Neural progenitor cell (in vitro differentiated cells): ENCODE measurements around the gene STPG1. TPM values are rescaled to one million over a fixed set of nuclear protein-coding genes. Genes with fewer than 3 reads are reported as not detected.

Experiments
- DNase-seq: peaks from one replicate; pipeline ENCODE4 v3.0.0-alpha.2; 2016; ENCODE audit warnings: low spot score
- H2AFZ ChIP-seq: fragments of 200-600 bp; sonication (generic); replicated peaks from 2 replicates; pipeline ENCODE4 v1.6.1; 2016; ENCODE audit warnings: antibody characterized with exemption
- H3F3A ChIP-seq: fragments of 200-600 bp; sonication (generic); 2 replicates; pipeline ENCODE4 v1.6.1; 2016; ENCODE audit warnings: antibody characterized with exemption, low read depth
- H3K27ac ChIP-seq: fragments of 200-600 bp; sonication (generic); 2 replicates; pipeline ENCODE4 v1.5.1; 2016; ENCODE audit warnings: mild to moderate bottlenecking
- H3K27me3 ChIP-seq: fragments of 200-600 bp; sonication (generic); 2 replicates; pipeline ENCODE4 v1.6.1; 2016; ENCODE audit warnings: mild to moderate bottlenecking, moderate library complexity
- H3K36me3 ChIP-seq: fragments of 200-600 bp; sonication (generic); 2 replicates; pipeline ENCODE4 v1.5.1; 2016
- H3K4me1 ChIP-seq: fragments of 200-600 bp; sonication (generic); 2 replicates; pipeline ENCODE4 v1.6.1; 2016; ENCODE audit warnings: mixed run types
- H3K4me2 ChIP-seq: fragments of 200-600 bp; sonication (generic); 2 replicates; pipeline ENCODE4 v1.6.1; 2016
- H3K4me3 ChIP-seq: fragments of 200-600 bp; sonication (generic); 2 replicates; pipeline ENCODE4 v1.5.1; 2016
- H3K79me2 ChIP-seq: fragments of 200-600 bp; sonication (generic); 2 replicates; pipeline ENCODE4 v1.6.1; 2016; ENCODE audit warnings: low read depth
- H3K9ac ChIP-seq: fragments of 200-600 bp; sonication (generic); 2 replicates; pipeline ENCODE4 v1.6.1; 2016
- H3K9me3 ChIP-seq: fragments of 200-600 bp; sonication (generic); 2 replicates; pipeline ENCODE4 v1.5.1; 2016; ENCODE audit warnings: low read depth
- H4K20me1 ChIP-seq: fragments of 200-600 bp; sonication (generic); 2 replicates; pipeline ENCODE4 v1.6.1; 2016; ENCODE audit warnings: low read depth
- H3K27ac Mint-ChIP-seq: 3 replicates; pipeline ENCODE4 v1.8.0; 2021; ENCODE audit warnings: mixed read lengths
- H3K27me3 Mint-ChIP-seq: 2 replicates; pipeline ENCODE4 v1.8.0; 2022; ENCODE audit warnings: low read depth, mild to moderate bottlenecking, inconsistent platforms, moderate library complexity, mixed read lengths; ENCODE audit not compliant: insufficient read depth
- H3K36me3 Mint-ChIP-seq: 3 replicates; pipeline ENCODE4 v1.8.0; 2021; ENCODE audit warnings: mixed read lengths
- H3K4me1 Mint-ChIP-seq: 3 replicates; pipeline ENCODE4 v1.8.0; 2021; ENCODE audit warnings: mixed read lengths
- H3K4me3 Mint-ChIP-seq: 3 replicates; pipeline ENCODE4 v1.8.0; 2021; ENCODE audit warnings: mild to moderate bottlenecking, moderate library complexity, mixed read lengths
- H3K9me3 Mint-ChIP-seq: 3 replicates; pipeline ENCODE4 v1.8.0; 2020; ENCODE audit warnings: mixed read lengths
- CTCF ChIP-seq: fragments of 200-600 bp; sonication (generic); IDR thresholded peaks from 2 replicates; pipeline ENCODE4 v1.5.1; 2017; ENCODE audit warnings: antibody characterized with exemption, mild to moderate bottlenecking
- EZH2 ChIP-seq: fragments of 200-600 bp; sonication (generic); IDR thresholded peaks from 2 replicates; pipeline ENCODE4 v1.6.1; 2017; ENCODE audit warnings: antibody characterized with exemption, mild to moderate bottlenecking, moderate library complexity
- EZH2phosphoT487 ChIP-seq: fragments of 200-600 bp; sonication (generic); IDR thresholded peaks from 2 replicates; pipeline ENCODE4 v1.6.1; 2017; ENCODE audit warnings: antibody characterized with exemption
- total RNA-seq: library from RNA; depleted of rRNA; stranded (reverse); fragments of >200 nt; gene quantifications from 2 replicates; pipeline ENCODE4 v1.2.3, GENCODE V29; 2015; ENCODE audit warnings: low replicate concordance

The STPG1 gene
- total RNA-seq, 1 donor from 2014 or later: 15.9 TPM

GRCh38 chr1:24336075-24336474 is 77.5 kb downstream of the STPG1 start:
- H3K4me2 ChIP-seq: no peak overlapping the region
- no peak overlapping the region for H2AFZ ChIP-seq
- H3F3A ChIP-seq: no peaks in the 10 kb centered on the region
- H3K27me3 ChIP-seq: no peaks in the 10 kb centered on the region
- Mint-ChIP-seq H3K4me1 (peaks cover 46% of the 10 kb centered on the region), H3K27me3 (peaks cover 13% of the 10 kb centered on the region), H3K9me3 (no peaks in the 10 kb centered on the region), H3K27ac (no peak overlapping the region), H3K36me3 (no peaks in the 10 kb centered on the region), H3K4me3 (no peak overlapping the region)
- no peaks in the 10 kb centered on the region for H3K9me3 ChIP-seq
- H3K9ac ChIP-seq: no peak overlapping the region
- H3K4me3 ChIP-seq: no peak overlapping the region
- no peak overlapping the region for H3K27ac ChIP-seq
- H4K20me1 ChIP-seq: no peaks in the 10 kb centered on the region
- H3K4me1 ChIP-seq: peaks cover 21% of the 10 kb centered on the region
- H3K36me3 ChIP-seq: no peaks in the 10 kb centered on the region
- no peaks in the 10 kb centered on the region for H3K79me2 ChIP-seq
- TF ChIP-seq EZH2phosphoT487 (no peak), CTCF (no peak), EZH2 (no peak)
- no peak for DNase-seq

- no peaks in the 10 kb centered on the region for H3K36me3 Mint-ChIP-seq
- Histone ChIP-seq H3K79me2 (no peaks in the 10 kb centered on the region), H4K20me1 (no peaks in the 10 kb centered on the region), H3K4me3 (no peak overlapping the region), H3K9me3 (no peaks in the 10 kb centered on the region), H3K4me1 (peaks cover 9% of the 10 kb centered on the region), H3K27ac (no peak overlapping the region), H3K9ac (no peak overlapping the region), H3F3A (no peaks in the 10 kb centered on the region), H2AFZ (no peak overlapping the region), H3K27me3 (peaks cover 3% of the 10 kb centered on the region), H3K4me2 (no peak overlapping the region), H3K36me3 (no peaks in the 10 kb centered on the region)
- no peak for DNase-seq
- peaks cover 11% of the 10 kb centered on the region for H3K27me3 Mint-ChIP-seq
- TF ChIP-seq CTCF (no peak), EZH2 (no peak), EZH2phosphoT487 (no peak)
- H3K4me1 Mint-ChIP-seq: peaks cover 19% of the 10 kb centered on the region
- H3K9me3 Mint-ChIP-seq: no peaks in the 10 kb centered on the region
- no peak overlapping the region for H3K4me3 Mint-ChIP-seq
- H3K27ac Mint-ChIP-seq: no peak overlapping the region
These were observed 81.5 kb downstream of the STPG1 start for GRCh38 chr1:24331961-24332673.

- Mint-ChIP-seq H3K4me3 (no peak overlapping the region), H3K36me3 (no peaks in the 10 kb centered on the region), H3K9me3 (no peaks in the 10 kb centered on the region), H3K27ac (no peak overlapping the region), H3K4me1 (peaks cover 7% of the 10 kb centered on the region), H3K27me3 (peaks cover 12% of the 10 kb centered on the region)
- no peak for TF ChIP-seq EZH2
- no peak for TF ChIP-seq EZH2phosphoT487
- no peak for TF ChIP-seq CTCF
- H3K36me3 ChIP-seq: no peaks in the 10 kb centered on the region
- H3K79me2 ChIP-seq: no peaks in the 10 kb centered on the region
- no peak for DNase-seq
- no peak overlapping the region for H3K27ac ChIP-seq
- H3K4me2 ChIP-seq: no peak overlapping the region
- no peaks in the 10 kb centered on the region for H4K20me1 ChIP-seq
- no peak overlapping the region for H3K9ac ChIP-seq
- H3K9me3 ChIP-seq: no peaks in the 10 kb centered on the region
- no peak overlapping the region for H2AFZ ChIP-seq
- H3K4me1 ChIP-seq: peaks cover 9% of the 10 kb centered on the region
- H3K27me3 ChIP-seq: peaks cover 23% of the 10 kb centered on the region
- no peak overlapping the region for H3K4me3 ChIP-seq
- H3F3A ChIP-seq: no peaks in the 10 kb centered on the region
These were observed 83.6 kb downstream of the STPG1 start for GRCh38 chr1:24329797-24330543.
